ENCODE data around the gene ITPK1.

The ITPK1 gene

DNA sequence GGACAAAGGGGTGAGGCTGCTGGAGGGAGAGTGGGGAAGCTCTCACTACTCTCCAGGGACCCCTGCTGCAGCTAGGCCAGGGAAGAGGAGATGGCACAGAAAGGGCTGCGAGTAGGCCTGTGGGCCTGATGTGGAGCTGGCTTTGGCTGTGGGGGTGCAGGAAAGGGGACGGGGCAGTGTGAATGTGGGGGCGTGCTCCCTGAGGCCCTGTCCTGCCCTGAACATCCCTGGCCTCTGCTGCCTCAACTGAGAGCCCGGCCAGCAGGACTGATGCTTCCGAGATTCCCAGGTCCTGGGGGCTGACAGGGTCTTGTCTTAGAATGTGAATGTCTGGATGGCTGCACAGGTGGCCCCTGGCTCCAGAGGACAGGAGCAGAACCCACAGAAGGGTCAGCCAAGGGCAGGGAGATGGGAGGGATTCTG is 128.6 kb downstream of the ITPK1 start:
- TF ChIP-seq, protein P1, sequence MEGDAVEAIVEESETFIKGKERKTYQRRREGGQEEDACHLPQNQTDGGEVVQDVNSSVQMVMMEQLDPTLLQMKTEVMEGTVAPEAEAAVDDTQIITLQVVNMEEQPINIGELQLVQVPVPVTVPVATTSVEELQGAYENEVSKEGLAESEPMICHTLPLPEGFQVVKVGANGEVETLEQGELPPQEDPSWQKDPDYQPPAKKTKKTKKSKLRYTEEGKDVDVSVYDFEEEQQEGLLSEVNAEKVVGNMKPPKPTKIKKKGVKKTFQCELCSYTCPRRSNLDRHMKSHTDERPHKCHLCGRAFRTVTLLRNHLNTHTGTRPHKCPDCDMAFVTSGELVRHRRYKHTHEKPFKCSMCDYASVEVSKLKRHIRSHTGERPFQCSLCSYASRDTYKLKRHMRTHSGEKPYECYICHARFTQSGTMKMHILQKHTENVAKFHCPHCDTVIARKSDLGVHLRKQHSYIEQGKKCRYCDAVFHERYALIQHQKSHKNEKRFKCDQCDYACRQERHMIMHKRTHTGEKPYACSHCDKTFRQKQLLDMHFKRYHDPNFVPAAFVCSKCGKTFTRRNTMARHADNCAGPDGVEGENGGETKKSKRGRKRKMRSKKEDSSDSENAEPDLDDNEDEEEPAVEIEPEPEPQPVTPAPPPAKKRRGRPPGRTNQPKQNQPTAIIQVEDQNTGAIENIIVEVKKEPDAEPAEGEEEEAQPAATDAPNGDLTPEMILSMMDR (conservative IDR thresholded peaks at IDR 0.05; ENCODE audit: low read depth, low read length): no peak

DNA sequence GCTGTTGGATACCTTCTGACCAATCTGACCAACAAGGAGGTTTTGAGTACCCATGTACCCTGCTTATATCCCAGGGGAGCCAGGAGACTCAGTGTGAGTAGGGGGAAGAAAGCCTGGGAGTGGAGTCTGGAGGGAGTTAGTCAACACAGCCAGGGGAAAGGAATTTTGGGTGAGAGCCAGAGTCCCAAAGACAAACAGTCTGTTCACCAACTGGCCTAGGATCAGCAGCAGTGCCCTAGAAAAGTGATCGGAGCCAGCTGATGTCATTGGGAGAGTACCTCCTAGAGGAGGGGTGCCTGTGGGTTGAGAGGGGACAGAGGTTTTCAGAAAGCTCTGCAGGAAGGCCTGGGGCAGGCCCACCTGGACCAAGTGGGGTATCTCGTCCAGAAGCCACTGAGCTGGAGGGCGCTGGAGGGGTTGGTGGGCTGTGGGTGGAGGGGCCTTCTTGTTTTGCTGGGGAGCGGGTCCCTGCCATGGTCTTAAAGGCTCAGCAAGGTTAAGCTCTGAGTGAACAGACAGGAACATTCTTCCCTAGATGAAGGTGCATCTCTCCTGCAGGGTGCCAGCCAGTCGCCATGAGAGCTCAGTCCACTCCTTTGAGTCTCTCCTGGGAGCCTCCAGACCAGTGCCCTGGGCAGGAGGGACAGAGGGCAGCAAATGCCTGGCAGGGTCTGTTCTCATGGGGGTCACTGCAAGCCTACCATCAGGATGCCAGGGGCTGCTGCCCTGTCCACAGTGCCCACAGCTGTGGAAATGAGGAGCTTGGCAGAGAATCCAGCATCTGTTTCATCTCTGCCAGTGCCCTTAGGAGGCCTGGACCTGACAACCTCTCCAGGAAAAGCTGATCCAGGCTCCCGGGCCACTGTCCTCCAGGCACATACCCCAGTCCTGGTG is 129.2 kb downstream of the ITPK1 start:
- TF ChIP-seq, protein P1 (conservative IDR thresholded peaks at IDR 0.05; ENCODE audit: low read depth, low read length): no peak
- H3K36me3 ChIP-seq (ENCODE audit: insufficient read depth): no peaks in the 10 kb centered on the region
- H3K9ac ChIP-seq: no peak overlapping the region
- H3K79me2 ChIP-seq (ENCODE audit: insufficient read depth, low read depth): no peaks in the 10 kb centered on the region
- no peak overlapping the region for H2AFZ ChIP-seq (ENCODE audit: low read depth)
- H3K4me3 ChIP-seq (IDR thresholded peaks at IDR 0.05; ENCODE audit: insufficient read depth, low read depth, low read length): no peak overlapping the region
- no peaks in the 10 kb centered on the region for H4K20me1 ChIP-seq (ENCODE audit: insufficient read depth)
- H3K27ac ChIP-seq: no peak overlapping the region
- no peaks in the 10 kb centered on the region for H3K4me1 ChIP-seq (ENCODE audit: low read depth, poor library complexity, severe bottlenecking)
- H3K4me2 ChIP-seq: no peak overlapping the region
- H3K27me3 ChIP-seq (ENCODE audit: insufficient read depth, low read depth): no peaks in the 10 kb centered on the region

More for the DNA sequence above, 128.6 kb downstream of the ITPK1 start:
- no peak overlapping the region for H3K4me2 ChIP-seq
- H3K4me1 ChIP-seq (ENCODE audit: low read depth, poor library complexity, severe bottlenecking): no peaks in the 10 kb centered on the region
- H3K4me3 ChIP-seq (IDR thresholded peaks at IDR 0.05; ENCODE audit: insufficient read depth, low read depth, low read length): no peak overlapping the region
- H3K27me3 ChIP-seq (ENCODE audit: insufficient read depth, low read depth): no peaks in the 10 kb centered on the region
- no peak overlapping the region for H3K9ac ChIP-seq
- H3K36me3 ChIP-seq (ENCODE audit: insufficient read depth): no peaks in the 10 kb centered on the region
- H3K79me2 ChIP-seq (ENCODE audit: insufficient read depth, low read depth): no peaks in the 10 kb centered on the region
- no peak overlapping the region for H3K27ac ChIP-seq
- H2AFZ ChIP-seq (ENCODE audit: low read depth): no peak overlapping the region
- H4K20me1 ChIP-seq (ENCODE audit: insufficient read depth): no peaks in the 10 kb centered on the region

DNA sequence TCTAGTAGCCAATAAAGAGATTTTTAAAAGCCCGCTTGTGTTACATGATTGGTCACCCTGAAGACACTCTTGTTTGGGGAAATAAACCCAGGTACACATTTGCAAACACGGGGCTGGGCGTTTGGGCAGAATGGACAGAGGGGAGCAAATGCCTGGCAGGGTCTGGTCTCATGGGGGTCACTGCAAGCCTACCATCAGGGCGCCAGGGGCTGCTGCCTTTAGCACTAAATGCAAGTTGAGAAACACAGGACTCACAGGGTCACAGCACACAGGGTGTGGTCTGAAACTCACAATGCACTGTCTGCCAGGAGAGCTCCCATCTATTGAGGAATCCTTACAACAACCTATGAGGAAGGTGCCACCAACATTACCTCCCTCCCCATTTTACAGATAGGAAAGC is 130.2 kb downstream of the ITPK1 start:
- no peaks in the 10 kb centered on the region for H4K20me1 ChIP-seq (ENCODE audit: insufficient read depth)
- no peak overlapping the region for H3K4me2 ChIP-seq
- no peaks in the 10 kb centered on the region for H3K79me2 ChIP-seq (ENCODE audit: insufficient read depth, low read depth)
- H3K4me3 ChIP-seq (IDR thresholded peaks at IDR 0.05; ENCODE audit: insufficient read depth, low read depth, low read length): no peak overlapping the region
- H3K27me3 ChIP-seq (ENCODE audit: insufficient read depth, low read depth): no peaks in the 10 kb centered on the region
- H3K4me1 ChIP-seq (ENCODE audit: low read depth, poor library complexity, severe bottlenecking): no peaks in the 10 kb centered on the region
- TF ChIP-seq, protein P1 (conservative IDR thresholded peaks at IDR 0.05; ENCODE audit: low read depth, low read length): no peak
- no peak overlapping the region for H2AFZ ChIP-seq (ENCODE audit: low read depth)
- H3K36me3 ChIP-seq (ENCODE audit: insufficient read depth): no peaks in the 10 kb centered on the region
- no peak overlapping the region for H3K9ac ChIP-seq
- H3K27ac ChIP-seq: no peak overlapping the region

DNA sequence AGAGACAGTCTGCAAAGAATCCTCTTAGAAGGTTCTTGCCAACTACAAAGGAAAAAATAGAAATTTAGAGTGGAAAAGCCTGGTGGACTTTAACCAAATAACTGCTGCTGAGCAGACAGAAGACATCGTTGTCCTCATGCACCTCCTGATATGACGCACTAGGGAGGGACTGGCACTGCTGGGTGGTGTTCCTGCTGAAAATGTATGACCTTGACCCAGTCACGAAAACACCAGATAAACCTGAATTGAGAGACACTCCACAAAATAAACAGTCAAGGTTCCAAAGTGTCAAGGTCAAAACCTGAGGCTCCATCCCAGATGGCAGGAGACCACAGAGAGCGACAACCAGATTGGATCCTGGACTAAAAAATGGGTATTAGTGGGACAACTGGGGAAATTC is 130.8 kb downstream of the ITPK1 start:
- H3K36me3 ChIP-seq (ENCODE audit: insufficient read depth): no peaks in the 10 kb centered on the region
- H4K20me1 ChIP-seq (ENCODE audit: insufficient read depth): no peaks in the 10 kb centered on the region
- TF ChIP-seq, protein P1 (conservative IDR thresholded peaks at IDR 0.05; ENCODE audit: low read depth, low read length): no peak
- H3K79me2 ChIP-seq (ENCODE audit: insufficient read depth, low read depth): no peaks in the 10 kb centered on the region
- no peak overlapping the region for H3K4me2 ChIP-seq
- no peaks in the 10 kb centered on the region for H3K27me3 ChIP-seq (ENCODE audit: insufficient read depth, low read depth)
- no peaks in the 10 kb centered on the region for H3K4me1 ChIP-seq (ENCODE audit: low read depth, poor library complexity, severe bottlenecking)
- no peak overlapping the region for H3K9ac ChIP-seq
- H3K27ac ChIP-seq: no peak overlapping the region
- no peak overlapping the region for H2AFZ ChIP-seq (ENCODE audit: low read depth)
- H3K4me3 ChIP-seq (IDR thresholded peaks at IDR 0.05; ENCODE audit: insufficient read depth, low read depth, low read length): no peak overlapping the region

Measured in KMS-11 (cell line).